ENCODE measurements around the gene CFAP45. TPM values are rescaled to one million over a fixed set of nuclear protein-coding genes. Genes with fewer than 3 reads are reported as not detected.

Gene CFAP45
- total and polyA plus RNA-seq, 9 of the 15 experiments (the other 6 are each of a cell fraction or from before 2014, with no cell fraction given): 0.65 to 2.4 (median 1.5) TPM

- no peak for TF ChIP-seq CTCF (IDR thresholded peaks at IDR 0.05 in 2 of 3, conservative IDR thresholded peaks at IDR 0.05 in 1 of 3; ENCODE audit: insufficient read depth in 2 of 3, low read depth in 1 of 3, low read length in 3 of 3)
- TF ChIP-seq ZFP1 (CRISPR knock-in tag; IDR thresholded peaks at IDR 0.05): no peak
- no peak for TF ChIP-seq ZNF395 (CRISPR knock-in tag; IDR thresholded peaks at IDR 0.05)
- TF ChIP-seq ZKSCAN3 (CRISPR knock-in tag; IDR thresholded peaks at IDR 0.05): no peak
- peak; percentile 58 for TF ChIP-seq SMARCE1 (IDR thresholded peaks at IDR 0.05)
- TF ChIP-seq ETS1 (conservative IDR thresholded peaks at IDR 0.05; ENCODE audit: control insufficient read depth, low read depth, low read length): no peak
- no peak for TF ChIP-seq ZNF518B (CRISPR knock-in tag; IDR thresholded peaks at IDR 0.05)
- no peak for TF ChIP-seq MCM5 (IDR thresholded peaks at IDR 0.05; ENCODE audit: low read depth)
- TF ChIP-seq HMGN3 (IDR thresholded peaks at IDR 0.05; ENCODE audit: borderline replicate concordance, extremely low read depth, insufficient read length, low read depth, low read length): no peak
- peak; percentile 74 for TF ChIP-seq NFIX (CRISPR knock-in tag; IDR thresholded peaks at IDR 0.05; ENCODE audit: low read depth)
- no peak for TF ChIP-seq U2AF1 (optimal IDR thresholded peaks at IDR 0.05; ENCODE audit: low read depth, low read length)
- TF ChIP-seq SMAD2 (IDR thresholded peaks at IDR 0.05; ENCODE audit: low read depth, low read length): no peak
- no peak for TF ChIP-seq SIN3A (IDR thresholded peaks at IDR 0.05; ENCODE audit: borderline replicate concordance in 2 of 2, control insufficient read depth in 1 of 2, low read depth in 2 of 2, low read length in 2 of 2)
- TF ChIP-seq EGR1 (conservative IDR thresholded peaks at IDR 0.05): no peak
- TF ChIP-seq TCF15 (CRISPR knock-in tag; IDR thresholded peaks at IDR 0.05): no peak
- TF ChIP-seq HNRNPL (IDR thresholded peaks at IDR 0.05; ENCODE audit: low read depth, low read length): no peak
Measured at GRCh38 chr1:159881622-159882526, 18.1 kb downstream of the CFAP45 start (continued).

Measured in K562 (cell line).